ENCODE measurements around the gene DYNAP. TPM values are rescaled to one million over a fixed set of nuclear protein-coding genes. Genes with fewer than 3 reads are reported as not detected.

The DYNAP gene
- 0.03 TPM in 1 of 2 replicates, not detected in the other for total RNA-seq (2014; rRNA removed; shearing (Covaris generic))
- polyA plus RNA-seq (2015; cell fraction: cytosol; rRNA removed) = 0.48 and 0.92 TPM in 2 replicates
- polyA plus RNA-seq (2015; cell fraction: nucleus; rRNA removed) = 0.30 and 0.69 TPM in 2 replicates

- no peak for DNase-seq (ENCODE audit: low read depth)
Measured at GRCh38 chr18:54590945-54591344, at the start of gene DYNAP. Gene DYNAP (plus strand): TSS chr18:54591245. CDS start chr18:54591283, 38 bp downstream.

- no peak for DNase-seq (ENCODE audit: low read depth)
Measured at GRCh38 chr18:54551590-54551989, 39.5 kb upstream of the DYNAP start.

GRCh38 chr18:54555286-54555685, 35.8 kb upstream of the DYNAP start:
- DNase-seq (ENCODE audit: low read depth) = no peak

GRCh38 chr18:54555996-54556395, 35.0 kb upstream of the DYNAP start:
- DNase-seq (ENCODE audit: low read depth) = no peak

GRCh38 chr18:54557958-54558357, 33.1 kb upstream of the DYNAP start:
- no peak for DNase-seq (ENCODE audit: low read depth)

- peak; percentile 25 for DNase-seq (ENCODE audit: low read depth)
Measured at GRCh38 chr18:54558609-54559585, 32.1 kb upstream of the DYNAP start.

- DNase-seq (ENCODE audit: low read depth) = no peak
Measured at GRCh38 chr18:54561706-54562267, 29.3 kb upstream of the DYNAP start.

- no peak for DNase-seq (ENCODE audit: low read depth)
Measured at GRCh38 chr18:54580202-54580729, 10.8 kb upstream of the DYNAP start.

GRCh38 chr18:54584065-54584464, 7.0 kb upstream of the DYNAP start:
- no peak for DNase-seq (ENCODE audit: low read depth)

GRCh38 chr18:54585743-54586142, 5.3 kb upstream of the DYNAP start:
- DNase-seq (ENCODE audit: low read depth) = no peak

GRCh38 chr18:54604211-54604610, 13.2 kb downstream of the DYNAP start:
- DNase-seq (ENCODE audit: low read depth) = no peak

GRCh38 chr18:54606835-54607212, 15.8 kb downstream of the DYNAP start:
- DNase-seq (ENCODE audit: low read depth) = no peak

- peak; percentile 47 for DNase-seq (ENCODE audit: low read depth)
Measured at GRCh38 chr18:54607213-54608027, 16.4 kb downstream of the DYNAP start.

GRCh38 chr18:54608028-54608642, 17.1 kb downstream of the DYNAP start:
- peak; percentile 61 for DNase-seq (ENCODE audit: low read depth)

GRCh38 chr18:54611816-54612215, 20.8 kb downstream of the DYNAP start:
- no peak for DNase-seq (ENCODE audit: low read depth)

- no peak for DNase-seq (ENCODE audit: low read depth)
Measured at GRCh38 chr18:54612237-54612636, 21.2 kb downstream of the DYNAP start.

- DNase-seq (ENCODE audit: low read depth) = no peak
Measured at GRCh38 chr18:54613174-54613573, 22.1 kb downstream of the DYNAP start.

- peak; percentile 17 for DNase-seq (ENCODE audit: low read depth)
Measured at GRCh38 chr18:54616220-54616848, 25.3 kb downstream of the DYNAP start.

- no peak for DNase-seq (ENCODE audit: low read depth)
Measured at GRCh38 chr18:54622084-54622483, 31.0 kb downstream of the DYNAP start.

- no peak for DNase-seq (ENCODE audit: low read depth)
Measured at GRCh38 chr18:54626779-54627178, 35.7 kb downstream of the DYNAP start.
